Gastroesophageal sphincter (tissue), 4 donors: ENCODE results near the gene PRXL2B. TPM values are rescaled to one million over a fixed set of nuclear protein-coding genes. Genes with fewer than 3 reads are reported as not detected.

Experiments
- ATAC-seq: fragments of 150-250 bp; one replicate; pipeline ENCODE4 v1.9.1; 2016; ENCODE audit warnings: mild to moderate bottlenecking, moderate library complexity
- H3K27ac ChIP-seq, 4 donors: fragments of 200-600 bp; sonication (generic) in 3 of 4; 1 replicate in 3 of 4; 2 replicates in 1 of 4; pipeline ENCODE4 v1.5.1; 2016 to 2019
- H3K27me3 ChIP-seq: fragments of 200-600 bp; sonication (generic); one replicate; pipeline ENCODE4 v1.5.1; 2019
- H3K36me3 ChIP-seq, 2 donors: fragments of 200-600 bp; sonication (generic); one replicate each; pipeline ENCODE4 v1.5.1; 2019; ENCODE audit warnings: control low read depth in 1 of 2
- H3K4me1 ChIP-seq, 3 donors: fragments of 200-600 bp; sonication (generic); 1 replicate in 2 of 3; 2 replicates in 1 of 3; pipeline ENCODE4 v1.5.1; 2016 to 2019; ENCODE audit warnings: control low read depth in 2 of 3
- H3K4me3 ChIP-seq, 2 donors: fragments of 200-600 bp; sonication (generic); one replicate each; pipeline ENCODE4 v1.5.1; 2019; ENCODE audit warnings: mild to moderate bottlenecking in 1 of 2, moderate library complexity in 1 of 2
- H3K9me3 ChIP-seq, 3 donors: fragments of 200-600 bp; sonication (generic); one replicate each; pipeline ENCODE4 v1.5.1; 2017 to 2019; ENCODE audit warnings: control low read depth in 2 of 3
- CTCF ChIP-seq, 4 experiments: fragments of 200-600 bp in 2 of 4; fragments of 450-650 bp in 2 of 4; sonication (generic) in 1 of 4; IDR thresholded peaks; one replicate each; pipeline ENCODE4 v1.5.1; 2017 to 2019; ENCODE audit warnings: antibody characterized with exemption in 4 of 4, mild to moderate bottlenecking in 2 of 4, moderate library complexity in 2 of 4
- EP300 ChIP-seq: sonication (generic); formaldehyde crosslinking; IDR thresholded peaks from one replicate; pipeline ENCODE4 v1.6.1; 2017; ENCODE audit warnings: antibody characterized with exemption, mild to moderate bottlenecking
- POLR2A ChIP-seq, 2 donors: fragments of 450-650 bp; IDR thresholded peaks; one replicate each; pipeline ENCODE4 v1.6.1; 2017; ENCODE audit warnings: antibody characterized with exemption in 2 of 2, mild to moderate bottlenecking in 2 of 2, moderate library complexity in 1 of 2
- POLR2AphosphoS5 ChIP-seq: sonication (generic); formaldehyde crosslinking; IDR thresholded peaks from one replicate; pipeline ENCODE4 v1.6.1; 2017; ENCODE audit warnings: antibody characterized with exemption
- WGBS, 2 donors: methylation state at CpG; one replicate each; pipeline ENCODE4 v1.1.5; 2018; ENCODE audit warnings: low coverage in 1 of 2; 5-methylcytosine and 5-hydroxymethylcytosine counted together
- total RNA-seq, 4 donors: library from RNA; depleted of rRNA; stranded (reverse); fragments of >200 nt; gene quantifications; one replicate each; pipeline ENCODE4 v1.1.0, GENCODE V29; 2016

PRXL2B gene
- total RNA-seq, 4 donors from 2014 or later = 6.5 to 24.1 (median 14.0) TPM

- H3K4me3 ChIP-seq = no peak overlapping the region
- H3K27me3 ChIP-seq = peaks cover 96% of the 10 kb centered on the region
- ATAC-seq = no peak
- no peaks in the 10 kb centered on the region for H3K9me3 ChIP-seq
- no peaks in the 10 kb centered on the region for H3K36me3 ChIP-seq
- H3K27ac ChIP-seq = no peak overlapping the region
- 49% methylated on average over 5 of the region's 8 CpGs; no CpG with 5 or more reads in 1 of the 2 donors for WGBS, 2 donors
- no peak for TF ChIP-seq POLR2A (IDR thresholded peaks at IDR 0.05)
- no peak for TF ChIP-seq EP300
- H3K4me1 ChIP-seq = peaks cover 0 to 29% (median 4%) of the 10 kb centered on the region in 3 donors
These were observed 45.5 kb downstream of the PRXL2B start for GRCh38 chr1:2632051-2632430.

- H3K4me1 ChIP-seq = peaks cover 0 to 29% (median 4%) of the 10 kb centered on the region in 3 donors
- no peak for ATAC-seq
- no peak within 1 kb of the TSS for H3K4me3 ChIP-seq
- no peaks in the 10 kb centered on the region for H3K9me3 ChIP-seq
- H3K27ac ChIP-seq = no peak within 1 kb of the TSS
- H3K27me3 ChIP-seq = peaks cover 96% of the 10 kb centered on the region
- 60% methylated on average over 1 of the region's 16 CpGs; no CpG with 5 or more reads in 1 of the 2 donors for WGBS, 2 donors
- no peak for TF ChIP-seq POLR2A (IDR thresholded peaks at IDR 0.05)
- no peaks in the 10 kb centered on the region for H3K36me3 ChIP-seq
These were observed 46.2 kb downstream of the PRXL2B start, which contains the start of gene MMEL1 for GRCh38 chr1:2632561-2633361. TSS of gene MMEL1 (minus strand) at chr1:2633016. CDS start at chr1:2629484, 3,532 bp downstream.

DNA sequence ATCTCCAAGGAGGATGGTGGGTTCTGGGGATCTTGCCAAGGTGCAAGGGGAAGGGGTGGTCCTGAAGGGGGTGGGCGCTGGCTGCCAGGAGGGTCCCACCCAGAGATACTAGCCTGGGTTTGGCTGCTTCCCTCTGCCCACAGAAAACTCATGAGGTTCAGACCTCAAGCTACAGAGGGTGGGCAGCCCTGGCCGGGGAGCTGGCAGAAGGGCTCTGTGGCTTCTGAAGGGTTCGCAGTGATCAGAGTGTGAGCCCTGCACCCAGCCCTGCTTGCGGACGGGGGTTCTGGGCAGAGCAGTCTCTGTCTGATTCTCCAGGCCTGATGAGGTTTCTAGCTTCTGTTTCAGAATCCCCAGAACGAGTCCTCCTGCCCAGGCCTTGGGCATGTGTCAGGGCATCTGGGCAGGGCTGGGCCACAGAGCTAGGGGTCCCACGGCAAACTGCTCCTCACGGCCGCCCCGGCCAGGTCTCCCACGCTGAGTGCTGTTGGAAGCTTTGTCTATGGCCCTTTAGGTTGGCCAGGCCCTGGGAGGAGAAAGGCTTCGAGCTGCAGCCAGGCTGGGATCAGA lies 46.9 kb downstream of the PRXL2B start:
- Histone ChIP-seq H3K9me3 (no peaks in the 10 kb centered on the region), H3K4me1 (peaks cover 0 to 22% (median 4%) of the 10 kb centered on the region in 3 donors), H3K36me3 (no peaks in the 10 kb centered on the region), H3K27ac (no peak overlapping the region), H3K27me3 (peaks cover 96% of the 10 kb centered on the region), H3K4me3 (no peak overlapping the region)
- 45% methylated on average over 4 of the region's 12 CpGs; no CpG with 5 or more reads in 1 of the 2 donors for WGBS, 2 donors
- no peak for ATAC-seq
- no peak for TF ChIP-seq CTCF (IDR thresholded peaks at IDR 0.05)
- no peak for TF ChIP-seq POLR2AphosphoS5
- TF ChIP-seq EP300 = no peak
- TF ChIP-seq POLR2A (IDR thresholded peaks at IDR 0.05) = no peak

GRCh38 chr1:2633936-2634491 lies 47.4 kb downstream of the PRXL2B start:
- no peak for ATAC-seq
- TF ChIP-seq EP300 (no peak), CTCF (IDR thresholded peaks at IDR 0.05) (no peak), POLR2A (IDR thresholded peaks at IDR 0.05) (no peak), POLR2AphosphoS5 (no peak)
- Histone ChIP-seq H3K4me3 (no peak overlapping the region), H3K4me1 (peaks cover 0 to 17% (median under 1%) of the 10 kb centered on the region in 3 donors), H3K27me3 (peaks cover 91% of the 10 kb centered on the region), H3K36me3 (no peaks in the 10 kb centered on the region), H3K9me3 (no peaks in the 10 kb centered on the region), H3K27ac (no peak overlapping the region)
- 20% methylated on average over 3 of the region's 8 CpGs; no CpG with 5 or more reads in 1 of the 2 donors for WGBS, 2 donors

- no CpG with 5 or more reads among the region's 10 CpGs for WGBS, 2 donors
- no peak for ATAC-seq
- no peak overlapping the region for H3K4me3 ChIP-seq
- peaks cover 77% of the 10 kb centered on the region for H3K27me3 ChIP-seq
- H3K36me3 ChIP-seq = no peaks in the 10 kb centered on the region
- H3K4me1 ChIP-seq = peaks cover 0 to 13% (median 0%) of the 10 kb centered on the region in 3 donors
- no peak overlapping the region for H3K27ac ChIP-seq
- H3K9me3 ChIP-seq = no peaks in the 10 kb centered on the region
- no peak for TF ChIP-seq CTCF (IDR thresholded peaks at IDR 0.05)
- no peak for TF ChIP-seq POLR2AphosphoS5
- TF ChIP-seq POLR2A (IDR thresholded peaks at IDR 0.05) = no peak
- no peak for TF ChIP-seq EP300
These were observed 48.9 kb downstream of the PRXL2B start for GRCh38 chr1:2635361-2636010.
